Measurements from ENCODE around the gene KRTAP9-9.
"Not testable (repeated sequence)": the region's sequence is repeated elsewhere in the genome, so short reads cannot be mapped to it uniquely, and the experiment has no call there.

Gene KRTAP9-9

GRCh38 chr17:41251261-41251660, 3.9 kb upstream of the KRTAP9-9 start:
- FAIRE-seq (no peak), DNase-seq (ENCODE audit: insufficient read length) (no peak)
- no peak for TF ChIP-seq TAF1 (IDR thresholded peaks at IDR 0.05; ENCODE audit: borderline replicate concordance, low read depth, low read length)
- no peak for TF ChIP-seq POLR2AphosphoS5 (IDR thresholded peaks at IDR 0.05; ENCODE audit: low read depth, low read length)
- TF ChIP-seq POLR2A (IDR thresholded peaks at IDR 0.05; ENCODE audit: low read depth, low read length), result no peak

GRCh38 chr17:41254861-41255260, 323 bp upstream of the KRTAP9-9 start:
- no peak for TF ChIP-seq POLR2AphosphoS5 (IDR thresholded peaks at IDR 0.05; ENCODE audit: low read depth, low read length)
- TF ChIP-seq POLR2A (IDR thresholded peaks at IDR 0.05; ENCODE audit: low read depth, low read length), result no peak
- no peak for TF ChIP-seq TAF1 (IDR thresholded peaks at IDR 0.05; ENCODE audit: borderline replicate concordance, low read depth, low read length)
- DNase-seq (ENCODE audit: insufficient read length) (no peak), FAIRE-seq (no peak)

GRCh38 chr17:41256291-41256685, 1.1 kb downstream of the KRTAP9-9 start:
- TF ChIP-seq POLR2AphosphoS5 (IDR thresholded peaks at IDR 0.05; ENCODE audit: low read depth, low read length) (no peak), POLR2A (IDR thresholded peaks at IDR 0.05; ENCODE audit: low read depth, low read length) (no peak), TAF1 (IDR thresholded peaks at IDR 0.05; ENCODE audit: borderline replicate concordance, low read depth, low read length) (no peak)
- FAIRE-seq (no peak), DNase-seq (ENCODE audit: insufficient read length) (no peak)

- FAIRE-seq (no peak), DNase-seq (ENCODE audit: insufficient read length) (no peak)
- no peak for TF ChIP-seq POLR2A (IDR thresholded peaks at IDR 0.05; ENCODE audit: low read depth, low read length)
- TF ChIP-seq TAF1 (IDR thresholded peaks at IDR 0.05; ENCODE audit: borderline replicate concordance, low read depth, low read length), result no peak
- no peak for TF ChIP-seq POLR2AphosphoS5 (IDR thresholded peaks at IDR 0.05; ENCODE audit: low read depth, low read length)
Measured at GRCh38 chr17:41258406-41258805, 3.2 kb downstream of the KRTAP9-9 start.

- no peak for TF ChIP-seq TAF1 (IDR thresholded peaks at IDR 0.05; ENCODE audit: borderline replicate concordance, low read depth, low read length)
- TF ChIP-seq POLR2AphosphoS5 (IDR thresholded peaks at IDR 0.05; ENCODE audit: low read depth, low read length), result no peak
- no peak for TF ChIP-seq POLR2A (IDR thresholded peaks at IDR 0.05; ENCODE audit: low read depth, low read length)
- FAIRE-seq (no peak), DNase-seq (ENCODE audit: insufficient read length) (no peak)
Measured at GRCh38 chr17:41263212-41263611, 8.0 kb downstream of the KRTAP9-9 start.

GRCh38 chr17:41264599-41264998, 9.4 kb downstream of the KRTAP9-9 start:
- FAIRE-seq, result no peak

GRCh38 chr17:41265078-41265477, 9.9 kb downstream of the KRTAP9-9 start, which contains the start of gene KRTAP9-6:
TSS of gene KRTAP9-6 (plus strand) at chr17:41265378. CDS start at chr17:41265378, 0 bp downstream.
- FAIRE-seq (no peak), DNase-seq (ENCODE audit: insufficient read length) (no peak)
- TF ChIP-seq TAF1 (IDR thresholded peaks at IDR 0.05; ENCODE audit: borderline replicate concordance, low read depth, low read length) (no peak), POLR2A (IDR thresholded peaks at IDR 0.05; ENCODE audit: low read depth, low read length) (no peak), POLR2AphosphoS5 (IDR thresholded peaks at IDR 0.05; ENCODE audit: low read depth, low read length) (no peak)

More at GRCh38 chr17:41264599-41264998, 9.4 kb downstream of the KRTAP9-9 start:
- TF ChIP-seq POLR2AphosphoS5 (IDR thresholded peaks at IDR 0.05; ENCODE audit: low read depth, low read length), result no peak
- TF ChIP-seq POLR2A (IDR thresholded peaks at IDR 0.05; ENCODE audit: low read depth, low read length), result no peak
- no peak for TF ChIP-seq TAF1 (IDR thresholded peaks at IDR 0.05; ENCODE audit: borderline replicate concordance, low read depth, low read length)
- DNase-seq (ENCODE audit: insufficient read length), result no peak

GRCh38 chr17:41267711-41268110, 12.5 kb downstream of the KRTAP9-9 start:
- FAIRE-seq, result no peak
- no peak for TF ChIP-seq POLR2AphosphoS5 (IDR thresholded peaks at IDR 0.05; ENCODE audit: low read depth, low read length)
- TF ChIP-seq POLR2A (IDR thresholded peaks at IDR 0.05; ENCODE audit: low read depth, low read length), result no peak
- TF ChIP-seq TAF1 (IDR thresholded peaks at IDR 0.05; ENCODE audit: borderline replicate concordance, low read depth, low read length), result no peak
- DNase-seq (ENCODE audit: insufficient read length), result no peak

- FAIRE-seq; DNase-seq (ENCODE audit: insufficient read length): not testable (repeated sequence)
Measured at GRCh38 chr17:41271323-41271722, 16.1 kb downstream of the KRTAP9-9 start.

GRCh38 chr17:41271858-41272257, 16.7 kb downstream of the KRTAP9-9 start:
- no peak for DNase-seq (ENCODE audit: insufficient read length)
- no peak for TF ChIP-seq POLR2AphosphoS5 (IDR thresholded peaks at IDR 0.05; ENCODE audit: low read depth, low read length)
- TF ChIP-seq TAF1 (IDR thresholded peaks at IDR 0.05; ENCODE audit: borderline replicate concordance, low read depth, low read length), result no peak
- no peak for TF ChIP-seq POLR2A (IDR thresholded peaks at IDR 0.05; ENCODE audit: low read depth, low read length)
- FAIRE-seq, result no peak

GRCh38 chr17:41275648-41276190, 20.5 kb downstream of the KRTAP9-9 start, which contains the start of gene KRTAP9-7:
TSS of gene KRTAP9-7 (plus strand) at chr17:41275698. CDS start at chr17:41275698, 0 bp downstream.
- FAIRE-seq; DNase-seq (ENCODE audit: insufficient read length): not testable (repeated sequence)

GRCh38 chr17:41278176-41278955, 23.2 kb downstream of the KRTAP9-9 start:
- FAIRE-seq, result no peak

More at GRCh38 chr17:41278176-41278955, 23.2 kb downstream of the KRTAP9-9 start:
- no peak for DNase-seq (ENCODE audit: insufficient read length)
- TF ChIP-seq POLR2A (IDR thresholded peaks at IDR 0.05; ENCODE audit: low read depth, low read length) (no peak), TAF1 (IDR thresholded peaks at IDR 0.05; ENCODE audit: borderline replicate concordance, low read depth, low read length) (no peak), POLR2AphosphoS5 (IDR thresholded peaks at IDR 0.05; ENCODE audit: low read depth, low read length) (no peak)

Data from GM12892 (cell line).